ENCODE measurements around the gene EOMES.

Gene EOMES

DNA sequence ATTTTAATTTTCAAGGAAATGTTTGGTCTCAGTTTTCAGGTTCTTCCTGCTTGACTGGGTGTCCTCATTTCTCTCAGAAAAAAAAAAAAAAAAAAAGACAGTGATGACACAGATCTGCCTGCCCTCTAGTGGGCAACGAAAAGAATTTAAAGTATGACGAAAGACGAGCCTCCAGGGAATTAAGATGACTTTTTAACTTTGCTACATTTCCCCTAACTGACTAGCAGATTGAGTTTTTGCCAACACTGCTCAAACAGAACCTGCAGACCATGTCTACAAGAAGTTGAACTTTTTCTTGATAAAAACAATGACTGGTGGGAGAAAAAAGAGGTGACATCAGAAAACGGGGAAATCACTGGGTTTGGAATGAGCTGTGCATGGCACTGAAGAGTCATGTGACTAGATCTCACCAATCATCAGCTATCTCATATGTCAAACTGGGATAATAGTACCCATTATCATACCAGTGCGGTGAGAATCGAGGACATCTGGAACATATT is 40.8 kb downstream of the EOMES start:
- peak in 1 of 2 donors; percentile 12 for DNase-seq (ENCODE audit: low read depth in 2 of 2)

DNA sequence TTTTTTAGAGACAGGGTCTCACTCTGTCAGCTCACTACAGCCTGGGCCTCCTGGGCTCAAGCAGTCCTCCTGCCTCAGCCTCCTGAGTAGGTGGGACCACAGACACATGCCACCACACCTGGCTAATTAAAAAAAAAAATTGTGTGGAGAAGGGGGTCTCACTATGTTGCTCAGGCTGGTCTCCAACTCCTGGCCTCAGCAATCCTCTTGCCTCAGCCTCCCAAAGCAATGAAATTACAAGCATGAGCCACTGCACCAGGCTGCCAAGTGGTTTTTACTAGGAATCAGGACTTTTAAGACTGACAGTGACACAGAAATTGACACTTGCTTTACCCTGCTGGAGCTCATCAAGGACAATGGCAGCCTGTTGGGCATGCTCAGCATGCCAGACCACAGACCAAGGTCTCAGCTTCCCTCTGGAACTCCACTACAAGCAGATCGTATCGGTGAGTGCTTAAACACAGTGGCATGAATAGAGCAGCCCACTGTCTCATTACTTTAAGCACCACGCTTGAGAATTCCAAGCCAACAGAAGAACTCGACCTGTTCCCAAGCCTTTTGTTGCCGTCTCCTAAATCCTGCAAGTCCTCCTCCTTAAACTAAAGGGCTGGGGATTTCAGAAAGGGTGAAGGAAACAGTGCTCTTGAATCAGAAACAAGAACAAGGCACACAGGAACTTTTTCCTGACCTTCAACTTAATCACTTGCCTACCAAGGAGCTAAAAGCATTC is 41.4 kb downstream of the EOMES start:
- DNase-seq (ENCODE audit: low read depth in 2 of 2) = no peak

DNA sequence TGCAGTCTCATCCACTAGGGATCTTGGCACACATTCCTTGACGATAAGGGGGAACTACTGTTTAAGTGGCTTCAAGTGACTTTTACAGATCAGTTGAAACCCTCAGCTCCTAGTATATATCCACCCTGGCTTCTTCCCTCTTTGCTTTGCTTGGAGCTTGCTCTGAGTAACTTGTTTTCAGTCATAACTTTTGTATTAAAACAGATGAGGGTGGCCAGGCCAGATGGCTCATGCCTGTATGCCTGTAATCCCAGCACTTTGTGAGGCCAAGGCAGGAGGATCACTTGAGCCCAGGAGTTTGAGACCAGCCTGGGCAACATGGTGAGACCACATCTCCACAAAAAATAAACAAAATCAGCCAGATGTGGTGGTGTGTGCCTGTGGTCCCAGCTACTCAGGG is 42.4 kb downstream of the EOMES start:
- DNase-seq (ENCODE audit: low read depth in 2 of 2) = no peak

DNA sequence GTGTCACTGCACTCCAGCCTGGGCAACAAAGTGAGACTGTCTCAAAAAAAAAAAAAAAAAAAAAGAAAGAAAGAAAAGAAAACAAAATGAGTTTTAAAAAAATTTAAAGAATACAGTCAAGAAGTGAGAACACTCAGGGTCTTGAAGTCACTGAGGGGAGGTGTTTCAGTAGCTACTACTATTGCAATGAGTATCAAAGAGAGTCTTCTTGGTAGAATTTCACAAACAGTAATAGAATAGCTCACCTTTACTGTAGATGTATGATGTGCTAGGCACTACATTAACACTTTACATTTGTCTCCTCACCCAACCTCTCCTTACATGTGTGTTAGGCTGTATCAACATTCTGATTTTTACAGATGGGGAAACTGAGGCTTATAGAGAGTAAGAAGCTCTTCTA is 43.9 kb downstream of the EOMES start:
- DNase-seq (ENCODE audit: low read depth in 2 of 2) = no peak

DNA sequence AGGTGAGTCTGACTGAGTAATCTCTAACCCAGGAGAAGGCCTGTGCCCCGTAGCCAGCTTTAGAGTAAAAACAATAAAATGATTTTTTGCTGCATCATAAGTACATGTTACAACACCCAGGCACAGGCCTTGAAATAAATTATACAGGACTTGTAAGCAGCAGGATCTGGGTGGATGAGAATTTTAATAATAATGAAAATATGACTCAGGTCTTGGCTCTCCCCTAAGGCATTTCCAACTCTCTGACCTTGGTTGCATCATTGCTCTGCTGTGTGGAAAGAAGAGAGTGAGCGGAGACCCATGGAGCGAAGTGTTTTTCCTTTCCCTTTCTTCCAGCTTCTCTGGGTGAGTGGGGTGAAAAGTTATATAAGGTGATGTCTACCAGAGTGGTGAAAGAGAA is 44.6 kb downstream of the EOMES start:
- DNase-seq (ENCODE audit: low read depth in 2 of 2) = no peak

DNA sequence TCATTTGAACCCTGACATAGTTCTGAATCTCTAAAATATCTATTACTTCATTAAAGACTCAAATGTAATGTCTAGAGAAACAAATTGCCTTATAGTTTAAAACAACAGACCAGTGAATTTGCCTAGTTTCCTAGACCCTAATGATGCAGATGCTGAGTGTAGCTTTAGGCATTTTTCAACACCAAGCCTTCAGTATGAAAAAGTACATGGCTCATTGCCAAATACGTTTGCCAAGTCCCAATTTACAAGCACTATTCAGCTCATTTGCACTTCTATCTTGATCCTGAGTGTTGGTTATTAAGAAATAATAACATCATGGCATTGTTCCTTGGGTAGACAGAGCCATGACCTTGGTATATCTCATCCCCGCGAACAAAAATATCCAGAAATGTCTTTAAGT is 46.8 kb downstream of the EOMES start:
- DNase-seq (ENCODE audit: low read depth in 2 of 2) = no peak

DNA sequence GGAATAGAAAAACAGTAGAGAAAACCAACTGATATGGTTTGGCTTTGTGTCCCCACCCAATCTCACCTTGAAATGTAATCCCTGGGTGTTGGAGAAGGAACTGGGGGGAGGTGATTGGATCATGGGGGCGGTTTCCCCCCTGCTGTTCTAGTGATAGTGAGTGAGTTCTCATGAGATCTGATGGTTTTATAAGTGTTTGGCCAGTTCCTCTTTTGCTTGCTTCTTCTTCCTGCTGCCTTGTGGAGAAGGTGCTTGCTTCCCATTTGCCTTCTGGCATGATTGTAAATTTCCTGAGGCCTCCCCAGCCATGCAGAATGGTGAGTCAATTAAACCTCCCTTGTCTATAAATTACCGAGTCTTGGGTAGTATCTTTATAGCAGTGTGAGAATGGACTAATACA is 48.4 kb downstream of the EOMES start:
- no peak for DNase-seq (ENCODE audit: low read depth in 2 of 2)

DNA sequence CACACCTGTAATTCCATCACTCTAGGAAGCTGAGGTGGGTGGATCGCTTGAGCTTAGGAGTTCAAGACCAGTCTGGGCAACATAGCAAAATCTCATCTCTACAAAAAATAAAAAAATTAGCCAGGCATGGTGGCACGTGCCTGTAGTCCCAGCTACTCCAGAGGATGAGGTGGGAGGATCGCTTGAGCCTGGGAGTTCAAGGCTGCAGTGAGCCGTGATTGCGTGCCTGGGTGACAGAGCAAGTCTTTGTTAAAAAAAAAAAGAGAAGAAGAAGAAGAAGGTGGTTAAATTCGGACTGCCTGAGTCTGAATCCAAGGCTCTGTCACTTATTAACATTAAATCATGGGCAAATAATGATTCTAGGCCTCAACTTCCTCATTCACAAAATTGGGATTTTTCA is 51.0 kb downstream of the EOMES start:
- no peak for DNase-seq (ENCODE audit: low read depth in 2 of 2)

DNA sequence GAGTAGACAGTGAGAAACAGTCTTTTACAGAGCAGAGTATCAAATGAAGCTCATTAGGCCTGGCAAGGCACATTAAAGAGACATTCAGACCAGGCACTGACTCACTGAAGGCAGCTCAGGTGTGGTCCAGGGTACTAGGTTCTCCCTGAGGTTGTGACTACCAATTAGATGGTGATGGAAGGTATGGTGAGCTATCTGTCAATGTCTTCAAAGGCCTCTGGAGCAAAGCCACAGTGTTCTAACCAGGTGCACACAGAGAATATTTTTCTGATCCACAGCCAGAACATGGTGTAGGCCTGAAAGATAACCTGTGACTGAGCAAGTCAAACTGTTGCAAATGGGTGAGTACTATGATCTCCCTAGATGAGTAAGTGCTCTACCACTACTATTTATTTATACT is 51.5 kb downstream of the EOMES start:
- no peak for DNase-seq (ENCODE audit: low read depth in 2 of 2)

DNA sequence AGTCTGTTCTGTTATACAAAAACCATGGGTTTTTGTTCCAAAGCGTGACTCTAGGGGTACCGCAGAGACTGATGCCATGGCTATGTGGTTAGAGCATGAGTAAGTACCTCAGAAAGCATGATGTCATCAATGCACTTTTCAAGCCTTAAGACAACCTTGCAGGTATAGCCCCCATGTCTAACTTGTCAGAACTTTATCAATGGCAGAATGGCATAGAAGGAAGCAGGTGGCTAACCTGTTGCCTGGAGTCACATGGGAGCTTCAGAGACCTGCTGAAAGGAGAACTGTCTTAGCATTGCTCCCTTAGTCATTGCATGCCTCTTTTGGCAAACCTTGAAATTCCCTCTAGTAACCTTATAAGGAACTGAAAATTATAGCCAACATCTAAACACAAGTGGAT is 52.5 kb downstream of the EOMES start:
- no peak for DNase-seq (ENCODE audit: low read depth in 2 of 2)

DNA sequence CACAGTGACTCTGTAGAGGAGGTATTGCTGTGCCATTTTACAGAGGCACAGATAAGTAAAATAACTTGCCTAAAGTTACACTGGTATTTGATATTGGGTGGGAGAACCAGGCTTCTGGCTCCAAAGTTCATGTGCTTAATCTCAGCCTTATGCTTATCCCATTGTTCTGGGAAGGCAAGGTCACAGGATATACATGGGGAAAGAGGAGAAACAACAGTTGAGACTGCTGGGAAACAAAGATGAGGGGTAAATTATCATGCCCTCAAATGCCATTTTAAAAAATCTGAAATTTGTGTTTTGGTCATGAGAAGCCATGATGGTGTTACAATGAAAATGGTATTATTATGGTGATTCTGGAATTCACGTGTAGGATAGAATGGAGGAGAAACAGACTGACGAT is 54.4 kb downstream of the EOMES start:
- DNase-seq (ENCODE audit: low read depth in 2 of 2) = no peak

DNA sequence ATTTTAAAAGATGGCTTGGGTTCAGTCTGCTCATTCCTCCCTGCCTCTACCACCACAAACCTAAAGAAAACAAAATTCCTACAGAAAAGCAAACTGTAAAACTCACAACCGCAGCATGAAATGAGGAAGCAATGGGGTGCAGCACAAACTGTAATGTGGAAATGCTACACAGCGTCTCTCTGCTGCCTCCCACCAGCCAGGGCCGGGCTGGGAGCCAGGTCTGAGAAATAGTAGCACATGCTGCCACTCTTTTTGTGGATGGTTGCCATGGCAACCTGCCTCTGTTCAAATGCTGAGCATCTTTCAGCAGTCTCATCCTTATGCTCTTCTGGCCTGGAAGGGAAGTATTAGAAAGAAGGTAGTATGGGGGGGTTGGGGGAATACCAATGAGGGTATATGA is 55.4 kb downstream of the EOMES start:
- DNase-seq (ENCODE audit: low read depth in 2 of 2) = no peak

DNA sequence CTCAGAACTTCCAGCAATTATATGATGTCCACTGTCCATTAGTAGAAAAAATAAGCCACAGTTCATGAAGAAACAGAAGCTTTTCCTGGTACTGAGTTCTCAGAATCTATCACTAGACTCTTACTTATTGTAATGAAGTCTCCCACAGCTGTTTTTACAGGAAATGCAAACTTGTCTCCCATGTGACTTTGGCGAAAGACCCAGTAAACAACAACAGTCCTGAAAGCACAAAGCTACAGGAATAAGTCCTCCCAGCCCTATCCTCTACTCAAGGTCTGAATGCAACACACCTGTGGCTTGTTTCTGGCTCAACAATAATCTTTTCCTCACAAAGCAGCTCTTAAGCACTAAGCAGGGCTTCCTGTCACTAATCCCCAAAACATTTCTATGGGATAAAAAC is 55.9 kb downstream of the EOMES start:
- no peak for DNase-seq (ENCODE audit: low read depth in 2 of 2)
